ENCODE data around the gene LRRC2.
"Not testable (repeated sequence)": the region's sequence is repeated elsewhere in the genome, so short reads cannot be mapped to it uniquely, and the experiment has no call there.

Gene LRRC2

DNA sequence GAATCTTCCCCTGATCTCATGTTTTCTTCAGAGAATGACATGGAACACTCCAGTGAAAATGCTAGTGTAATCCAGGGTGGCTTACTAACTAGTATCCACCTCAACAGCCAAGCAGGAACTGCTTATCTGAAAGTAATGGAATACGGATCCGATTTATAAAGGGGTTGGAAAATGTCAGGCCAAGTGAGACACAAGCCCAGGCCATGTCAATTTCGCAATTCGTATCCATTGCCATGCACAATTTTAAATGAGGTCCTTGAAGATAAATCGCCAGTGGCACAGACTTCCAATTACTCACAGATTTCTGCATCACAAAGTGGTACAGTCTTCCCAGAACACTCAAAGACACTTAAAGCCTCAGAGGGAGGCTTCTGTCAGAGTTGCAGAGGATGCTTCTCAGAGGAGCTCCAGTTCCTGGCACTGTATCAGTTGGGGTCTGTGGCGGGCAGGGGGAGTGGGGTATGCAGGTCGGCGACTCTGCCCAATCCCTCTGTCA, 29.8 kb upstream of the LRRC2 start:
- TF ChIP-seq JUND (IDR thresholded peaks at IDR 0.05; ENCODE audit: low read depth) = no peak
- in situ Hi-C loops (cut with HindIII; ENCODE audit: low pct_unique_long_range_greater_than_20kb, low sequenced_read_pairs) = no loop called here
- no peak for DNase-seq (ENCODE audit: low read depth in 1 of 2, low spot score in 1 of 2)

DNA sequence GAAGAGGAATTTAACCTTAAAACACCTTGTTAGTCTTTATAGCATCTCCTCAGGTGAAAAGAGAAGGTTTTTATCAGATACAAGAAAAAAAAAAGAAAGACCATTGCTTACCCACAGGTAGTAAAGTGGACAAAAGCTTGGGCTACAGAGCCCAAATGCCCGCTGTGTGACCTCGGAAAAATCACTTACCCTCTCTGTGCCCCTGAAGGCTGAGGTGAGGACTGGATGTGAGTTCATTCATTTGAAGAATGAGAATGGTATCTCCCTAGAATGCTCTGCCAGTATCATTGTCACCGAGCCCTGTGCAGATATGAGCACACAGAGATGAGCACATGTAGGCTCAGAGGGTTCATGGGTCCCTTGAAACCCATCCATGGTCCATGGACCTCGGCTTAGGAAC, 28.6 kb upstream of the LRRC2 start:
- no peak for DNase-seq (ENCODE audit: low read depth in 1 of 2, low spot score in 1 of 2)
- no peak for TF ChIP-seq JUND (IDR thresholded peaks at IDR 0.05; ENCODE audit: low read depth)
- in situ Hi-C loops (cut with HindIII; ENCODE audit: low pct_unique_long_range_greater_than_20kb, low sequenced_read_pairs) = no loop called here

DNA sequence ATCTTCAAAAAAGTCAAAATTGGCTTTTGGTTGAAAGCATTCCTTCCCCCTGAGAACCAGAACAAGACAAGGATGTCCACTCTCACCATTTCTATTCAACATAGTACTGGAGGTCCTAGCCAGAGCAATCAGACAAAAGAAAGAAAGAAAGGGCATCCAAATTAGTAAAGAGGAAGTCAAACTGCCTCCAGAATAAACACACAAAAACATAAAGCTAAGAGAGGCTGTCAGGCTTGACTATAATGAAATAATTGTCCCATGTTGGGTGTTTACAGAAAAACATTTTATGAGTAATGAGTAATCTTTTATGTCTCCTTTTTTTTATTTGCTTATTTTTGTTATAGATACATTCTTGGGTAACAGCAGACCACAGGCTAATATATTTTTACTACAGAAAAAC, 27.9 kb upstream of the LRRC2 start:
- in situ Hi-C loops (cut with HindIII; ENCODE audit: low pct_unique_long_range_greater_than_20kb, low sequenced_read_pairs) = no loop called here
- TF ChIP-seq JUND (IDR thresholded peaks at IDR 0.05; ENCODE audit: low read depth) = no peak
- no peak for DNase-seq (ENCODE audit: low read depth in 1 of 2, low spot score in 1 of 2)

- in situ Hi-C loops (cut with HindIII; ENCODE audit: low pct_unique_long_range_greater_than_20kb, low sequenced_read_pairs) = no loop called here
- TF ChIP-seq JUND (IDR thresholded peaks at IDR 0.05; ENCODE audit: low read depth) = no peak
- DNase-seq (ENCODE audit: low read depth in 1 of 2, low spot score in 1 of 2) = peak in 1 of 2 experiments; percentile 23
Measured at GRCh38 chr3:46593274-46593862, 27.3 kb upstream of the LRRC2 start.

- DNase-seq (ENCODE audit: low read depth in 1 of 2, low spot score in 1 of 2); in situ Hi-C loops (cut with HindIII; ENCODE audit: low pct_unique_long_range_greater_than_20kb, low sequenced_read_pairs): not testable (repeated sequence)
Measured at GRCh38 chr3:46587268-46587667, 21.2 kb upstream of the LRRC2 start.

DNA sequence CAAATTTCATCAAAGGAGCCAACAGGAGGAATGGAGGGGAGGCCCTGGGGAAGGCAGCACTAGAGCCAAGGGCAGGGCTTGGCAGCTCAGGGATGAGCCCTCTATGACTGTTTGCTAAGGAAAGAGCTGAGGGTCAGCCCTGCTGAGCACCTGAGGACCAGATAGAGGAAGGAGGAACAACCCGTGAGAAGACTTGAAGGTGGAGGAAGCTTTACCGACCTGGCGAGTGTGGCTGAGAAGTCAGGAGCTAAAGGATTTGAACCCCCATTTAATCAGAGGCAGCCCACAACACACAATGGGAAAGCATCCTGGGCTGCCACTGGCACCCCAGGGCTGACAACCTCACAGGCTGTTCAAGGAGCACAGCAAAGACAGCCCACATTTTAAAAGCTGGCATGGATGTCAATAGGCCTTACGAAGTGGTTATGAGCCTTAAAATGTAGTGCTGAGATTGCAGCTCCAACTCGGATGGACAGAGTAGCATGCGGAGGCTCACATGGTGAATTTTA, 20.7 kb upstream of the LRRC2 start:
- in situ Hi-C loops (cut with HindIII; ENCODE audit: low pct_unique_long_range_greater_than_20kb, low sequenced_read_pairs) = no loop called here
- DNase-seq (ENCODE audit: low read depth in 1 of 2, low spot score in 1 of 2) = no peak
- no peak for TF ChIP-seq JUND (IDR thresholded peaks at IDR 0.05; ENCODE audit: low read depth)

DNA sequence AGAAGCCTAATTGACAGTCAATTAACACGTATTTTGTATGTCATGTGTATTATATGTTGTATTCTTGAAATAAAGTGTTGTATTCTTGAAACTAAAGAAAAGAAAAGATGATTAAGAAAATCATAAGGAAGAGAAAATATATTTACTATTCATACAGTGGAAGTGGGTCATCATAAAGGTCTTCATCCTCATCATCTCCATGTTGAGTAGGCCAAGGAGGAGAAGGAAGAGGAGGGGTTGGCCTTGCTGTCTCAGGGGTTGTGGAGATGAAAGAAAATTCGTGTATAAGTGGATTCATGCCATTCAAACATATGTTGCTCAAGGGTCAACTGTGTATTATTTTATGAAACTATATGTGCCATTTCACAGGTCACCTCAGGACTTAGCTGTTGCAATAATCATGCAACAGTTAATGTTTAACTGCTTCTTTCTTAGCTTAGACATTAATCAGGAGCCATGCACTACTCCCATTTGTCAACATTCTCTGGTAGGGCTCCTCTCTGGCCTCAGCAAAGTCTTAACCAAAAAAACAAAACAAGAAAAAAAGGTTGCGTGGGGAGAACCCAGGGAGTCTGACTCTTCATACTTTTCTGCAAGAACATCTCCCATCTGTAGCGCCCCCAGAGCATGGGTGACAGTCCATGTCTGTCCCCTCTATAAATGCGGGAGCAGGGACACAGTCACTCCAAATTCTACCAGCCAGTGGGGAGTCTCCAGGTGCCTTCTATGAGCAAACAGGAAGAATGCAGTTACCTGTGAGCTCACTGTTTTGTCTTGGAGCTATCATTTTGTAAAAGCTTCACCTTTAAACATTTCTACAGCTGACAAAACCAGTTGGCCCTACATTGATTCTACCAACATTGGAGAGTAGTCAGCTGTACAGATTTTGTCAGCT, 19.9 kb upstream of the LRRC2 start:
- DNase-seq (ENCODE audit: low read depth in 1 of 2, low spot score in 1 of 2) = no peak
- no peak for TF ChIP-seq JUND (IDR thresholded peaks at IDR 0.05; ENCODE audit: low read depth)
- in situ Hi-C loops (cut with HindIII; ENCODE audit: low pct_unique_long_range_greater_than_20kb, low sequenced_read_pairs) = no loop called here

DNA sequence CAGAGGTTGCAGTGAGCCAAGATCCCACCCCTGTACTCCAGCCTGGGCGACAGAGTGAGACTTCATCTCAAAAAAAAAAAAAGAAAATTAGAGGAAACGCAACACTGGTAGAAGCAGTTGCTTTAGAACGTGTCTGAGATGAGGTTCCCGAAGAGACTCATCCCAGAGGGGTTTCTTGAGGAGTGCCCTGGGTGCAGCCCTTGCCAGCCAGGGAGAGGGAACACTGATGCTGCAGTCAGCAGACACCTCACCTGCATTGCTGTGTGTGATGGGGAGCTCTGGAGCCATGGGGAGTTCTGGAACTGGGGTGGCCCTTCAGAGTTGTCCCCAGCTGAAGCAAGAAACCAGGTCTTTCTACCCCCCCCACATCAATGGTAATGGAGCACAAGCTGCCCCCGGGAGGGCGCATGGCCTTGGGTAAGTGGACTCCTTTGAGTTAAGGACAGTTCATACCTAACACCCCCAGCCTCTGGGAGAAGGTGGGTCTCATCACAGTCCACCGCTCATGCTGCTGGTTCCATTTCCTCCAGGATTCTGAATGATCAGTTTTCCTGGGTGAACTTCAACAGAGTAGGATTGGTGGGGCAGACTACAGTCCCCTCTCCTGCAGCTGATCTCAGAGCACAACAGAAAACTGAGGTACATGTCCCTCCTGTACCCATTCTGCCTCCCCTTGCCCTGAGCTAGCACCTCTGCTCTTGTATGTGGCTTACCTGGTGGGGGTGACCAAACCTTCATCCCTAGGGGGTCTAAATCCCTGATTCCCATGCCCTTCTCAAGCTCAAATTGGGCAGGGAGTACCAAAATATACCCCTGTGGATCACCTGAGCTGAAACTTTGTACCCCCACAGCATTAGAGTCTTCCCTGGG, 18.7 kb upstream of the LRRC2 start:
- no peak for DNase-seq (ENCODE audit: low read depth in 1 of 2, low spot score in 1 of 2)
- no peak for TF ChIP-seq JUND (IDR thresholded peaks at IDR 0.05; ENCODE audit: low read depth)
- in situ Hi-C loops (cut with HindIII; ENCODE audit: low pct_unique_long_range_greater_than_20kb, low sequenced_read_pairs) = no loop called here

DNA sequence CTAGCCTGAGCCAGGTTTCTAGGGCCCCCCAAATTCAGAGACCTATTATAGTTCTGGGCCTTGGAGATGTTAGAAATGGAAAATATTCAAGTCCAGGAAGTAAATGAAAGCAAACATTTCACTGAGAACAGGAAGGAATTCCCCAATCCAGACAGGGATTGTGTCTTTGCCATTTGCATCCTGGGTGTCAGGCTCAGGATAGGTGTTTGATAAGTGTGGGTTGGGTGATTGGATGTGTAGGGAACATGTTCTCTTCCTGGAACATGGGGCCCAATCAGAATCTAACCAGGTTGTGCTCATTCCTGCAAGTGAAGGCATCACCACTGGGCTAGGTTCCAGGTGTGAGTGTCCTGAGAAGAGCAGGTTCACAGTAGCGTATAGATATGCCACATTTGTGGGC, 14.6 kb upstream of the LRRC2 start:
- in situ Hi-C loops (cut with HindIII; ENCODE audit: low pct_unique_long_range_greater_than_20kb, low sequenced_read_pairs) = no loop called here
- TF ChIP-seq JUND (IDR thresholded peaks at IDR 0.05; ENCODE audit: low read depth) = no peak
- no peak for DNase-seq (ENCODE audit: low read depth in 1 of 2, low spot score in 1 of 2)

- in situ Hi-C loops (cut with HindIII; ENCODE audit: low pct_unique_long_range_greater_than_20kb, low sequenced_read_pairs) = no loop called here
- TF ChIP-seq JUND (IDR thresholded peaks at IDR 0.05; ENCODE audit: low read depth) = no peak
- no peak for DNase-seq (ENCODE audit: low read depth in 1 of 2, low spot score in 1 of 2)
Measured at GRCh38 chr3:46579756-46580286, 13.7 kb upstream of the LRRC2 start.

DNA sequence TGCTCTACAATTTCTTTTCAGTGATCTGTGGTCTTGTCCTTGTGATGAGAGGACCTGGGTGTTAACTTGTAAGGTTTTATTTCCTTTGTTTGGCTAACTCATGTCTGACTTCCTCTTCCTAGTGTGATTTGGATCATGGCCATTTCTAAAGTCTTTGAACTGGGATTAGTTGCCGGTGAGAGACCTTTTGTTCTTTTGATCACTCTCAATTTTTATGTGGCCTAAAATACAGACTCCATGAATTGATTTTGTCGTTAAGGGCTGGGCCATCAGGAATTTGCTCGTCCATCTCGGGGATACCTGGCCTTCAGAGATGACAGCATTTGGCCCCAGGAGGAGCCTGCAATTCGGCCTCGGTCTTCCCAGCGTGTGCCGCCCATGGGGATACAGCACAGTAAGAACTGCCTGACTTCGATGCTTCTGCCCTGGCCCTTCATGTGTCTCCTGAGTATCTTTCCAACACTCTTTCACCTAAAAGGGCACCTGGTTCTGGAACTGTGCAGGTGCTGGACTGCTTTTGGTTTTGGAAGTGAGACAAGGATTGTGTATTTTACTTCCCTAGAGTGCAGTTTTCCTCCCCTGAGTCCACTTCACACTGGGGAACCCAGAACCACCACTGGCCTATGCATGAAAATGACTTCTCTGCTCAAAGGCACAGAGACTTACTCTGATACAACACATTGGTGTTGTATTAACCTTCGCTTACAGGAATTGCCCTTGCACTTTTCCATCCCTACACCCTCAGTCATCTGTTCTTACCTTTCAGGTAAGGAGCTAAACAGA, 13.1 kb upstream of the LRRC2 start:
- in situ Hi-C loops (cut with HindIII; ENCODE audit: low pct_unique_long_range_greater_than_20kb, low sequenced_read_pairs) = no loop called here
- TF ChIP-seq JUND (IDR thresholded peaks at IDR 0.05; ENCODE audit: low read depth) = no peak
- no peak for DNase-seq (ENCODE audit: low read depth in 1 of 2, low spot score in 1 of 2)

DNA sequence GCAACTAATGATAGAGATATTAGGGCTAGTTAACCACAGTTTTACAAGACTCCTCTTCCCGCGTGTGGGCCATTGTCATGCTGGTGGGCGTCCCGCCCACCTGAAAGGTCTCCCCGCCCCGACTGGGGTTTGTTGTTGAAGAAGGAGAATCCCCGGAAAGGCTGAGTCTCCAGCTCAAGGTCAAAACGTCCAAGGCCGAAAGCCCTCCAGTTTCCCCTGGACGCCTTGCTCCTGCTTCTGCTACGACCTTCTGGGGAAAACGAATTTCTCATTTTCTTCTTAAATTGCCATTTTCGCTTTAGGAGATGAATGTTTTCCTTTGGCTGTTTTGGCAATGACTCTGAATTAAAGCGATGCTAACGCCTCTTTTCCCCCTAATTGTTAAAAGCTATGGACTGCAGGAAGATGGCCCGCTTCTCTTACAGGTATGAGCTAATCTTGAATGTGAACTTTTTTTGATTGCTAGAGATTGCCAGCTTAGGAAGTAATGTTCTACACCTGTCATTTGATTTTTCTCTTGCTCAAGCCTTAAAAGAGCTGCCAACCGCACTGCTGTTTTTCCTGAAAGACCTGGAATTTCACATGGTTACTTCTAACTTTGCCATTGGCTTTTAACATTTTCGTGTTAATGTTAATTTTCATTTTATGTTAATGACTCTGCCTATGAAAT, 11.6 kb upstream of the LRRC2 start:
- in situ Hi-C loops (cut with HindIII; ENCODE audit: low pct_unique_long_range_greater_than_20kb, low sequenced_read_pairs); DNase-seq (ENCODE audit: low read depth in 1 of 2, low spot score in 1 of 2): not testable (repeated sequence)

All from T47D (cell line).